Muscle of leg (tissue), 11 donors: Measurements from ENCODE around the gene SLC39A10. TPM values are rescaled to one million over a fixed set of nuclear protein-coding genes. Genes with fewer than 3 reads are reported as not detected.
"Not testable (repeated sequence)": the region's sequence is repeated elsewhere in the genome, so short reads cannot be mapped to it uniquely, and the experiment has no call there.

Experiments
- DNase-seq: peaks from one replicate; pipeline ENCODE4 v3.0.0; 2013
- H3K27ac ChIP-seq: one replicate; pipeline ENCODE4 v1.5.1; 2013; ENCODE audit warnings: mild to moderate bottlenecking, low read length, control low read depth
- H3K27me3 ChIP-seq: one replicate; pipeline ENCODE4 v1.6.1; 2013; ENCODE audit warnings: low read length; ENCODE audit not compliant: control insufficient read depth, insufficient read depth
- H3K36me3 ChIP-seq: one replicate; pipeline ENCODE4 v1.6.1; 2013; ENCODE audit warnings: low read length; ENCODE audit not compliant: control insufficient read depth, insufficient read depth
- H3K4me1 ChIP-seq: one replicate; pipeline ENCODE4 v1.6.1; 2013; ENCODE audit warnings: low read length; ENCODE audit not compliant: control insufficient read depth, insufficient read depth
- H3K4me3 ChIP-seq: one replicate; pipeline ENCODE4 v1.5.1; 2013; ENCODE audit warnings: low read length, control low read depth
- H3K9me3 ChIP-seq: replicated peaks from 2 replicates; pipeline ENCODE4 v1.6.1; 2013; ENCODE audit warnings: low read depth, low read length; ENCODE audit not compliant: control insufficient read depth
- WGBS: methylation state at CpG from one replicate; pipeline ENCODE4 v1.1.5; 2013; ENCODE audit warnings: missing lambda C conversion rate; ENCODE audit not compliant: insufficient coverage; 5-methylcytosine and 5-hydroxymethylcytosine counted together
- polyA plus RNA-seq, 8 donors: library from polyadenylated mRNA; unstranded; fragments of 120-200 nt; gene quantifications; one replicate each; pipeline versions ENCODE4 v1.2.1 to v1.2.3, GENCODE V29; 2013; ENCODE audit warnings: inconsistent platforms in 1 of 8, low replicate concordance in 1 of 8; ENCODE audit not compliant: insufficient read length in 8 of 8, insufficient read depth in 1 of 8
- total RNA-seq: library from RNA; stranded (reverse); fragments of 120-200 nt; gene quantifications from one replicate; pipeline ENCODE4 v1.2.4, GENCODE V29; 2013

SLC39A10 gene
- total and polyA plus RNA-seq, 9 donors, result 16.3 to 26.3 (median 20.0) TPM

GRCh38 chr2:195683174-195683573 is 26.1 kb downstream of the SLC39A10 start:
- H3K36me3 ChIP-seq, result peaks cover 4% of the 10 kb centered on the region
- no peaks in the 10 kb centered on the region for H3K27me3 ChIP-seq
- H3K4me1 ChIP-seq, result no peaks in the 10 kb centered on the region
- H3K4me3 ChIP-seq, result no peak overlapping the region
- no peaks in the 10 kb centered on the region for H3K9me3 ChIP-seq
- no CpG with 5 or more reads among the region's 3 CpGs for WGBS
- no peak overlapping the region for H3K27ac ChIP-seq
- peak; percentile 39 for DNase-seq

DNA sequence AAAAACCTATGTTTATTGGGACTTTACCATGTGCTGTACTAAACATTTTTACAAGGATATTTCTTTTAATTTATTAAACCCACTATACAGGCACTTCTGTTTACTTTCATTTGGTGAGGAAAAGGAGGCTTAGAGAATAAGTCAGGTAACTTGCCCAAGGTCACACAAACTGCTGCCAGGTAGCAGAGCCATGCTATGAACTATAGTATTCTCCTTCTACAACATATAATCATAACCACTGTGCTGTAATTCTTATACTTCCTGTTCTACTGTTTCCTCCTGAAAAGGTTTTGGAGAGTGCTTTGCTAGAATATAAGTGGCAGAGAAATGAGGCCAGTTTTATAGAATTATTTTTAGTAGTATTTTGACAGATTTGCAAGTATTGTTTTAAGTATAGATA is 29.5 kb downstream of the SLC39A10 start:
- H3K36me3 ChIP-seq, result no peaks in the 10 kb centered on the region
- no peaks in the 10 kb centered on the region for H3K9me3 ChIP-seq
- no peak overlapping the region for H3K4me3 ChIP-seq
- H3K4me1 ChIP-seq, result no peaks in the 10 kb centered on the region
- H3K27me3 ChIP-seq, result no peaks in the 10 kb centered on the region
- no peak overlapping the region for H3K27ac ChIP-seq
- no peak for DNase-seq

GRCh38 chr2:195687320-195688086 is 30.5 kb downstream of the SLC39A10 start:
- Histone ChIP-seq H3K36me3 (no peaks in the 10 kb centered on the region), H3K4me3 (no peak overlapping the region), H3K9me3 (no peaks in the 10 kb centered on the region), H3K27me3 (no peaks in the 10 kb centered on the region), H3K27ac (no peak overlapping the region), H3K4me1 (no peaks in the 10 kb centered on the region)
- no CpG with 5 or more reads among the region's 2 CpGs for WGBS
- no peak for DNase-seq

DNA sequence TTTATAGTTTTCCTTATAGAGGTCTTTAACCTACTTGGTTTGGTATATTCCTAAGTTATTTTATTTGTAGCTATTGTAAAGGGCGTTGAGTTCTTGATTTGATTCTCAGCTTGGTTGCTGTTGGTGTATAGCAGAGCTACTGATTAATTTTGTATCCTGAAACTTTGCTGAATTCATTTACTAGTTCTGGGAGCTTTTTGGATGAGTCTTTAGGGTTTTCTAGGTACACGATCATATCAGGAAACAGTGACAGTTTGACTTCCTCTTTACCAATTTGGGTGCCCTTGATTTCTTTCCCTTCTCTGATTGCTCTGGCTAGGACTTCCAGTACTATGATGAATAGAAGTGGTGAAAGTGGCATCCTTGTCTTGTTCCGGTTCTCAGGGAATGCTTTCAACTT is 35.5 kb downstream of the SLC39A10 start:
- not testable (repeated sequence) for H3K4me3 ChIP-seq, H3K4me1 ChIP-seq, H3K36me3 ChIP-seq, H3K27ac ChIP-seq, H3K27me3 ChIP-seq, DNase-seq
- WGBS, result no CpG with 5 or more reads among the region's 3 CpGs
- H3K9me3 ChIP-seq, result peaks cover 12% of the 10 kb centered on the region

DNA sequence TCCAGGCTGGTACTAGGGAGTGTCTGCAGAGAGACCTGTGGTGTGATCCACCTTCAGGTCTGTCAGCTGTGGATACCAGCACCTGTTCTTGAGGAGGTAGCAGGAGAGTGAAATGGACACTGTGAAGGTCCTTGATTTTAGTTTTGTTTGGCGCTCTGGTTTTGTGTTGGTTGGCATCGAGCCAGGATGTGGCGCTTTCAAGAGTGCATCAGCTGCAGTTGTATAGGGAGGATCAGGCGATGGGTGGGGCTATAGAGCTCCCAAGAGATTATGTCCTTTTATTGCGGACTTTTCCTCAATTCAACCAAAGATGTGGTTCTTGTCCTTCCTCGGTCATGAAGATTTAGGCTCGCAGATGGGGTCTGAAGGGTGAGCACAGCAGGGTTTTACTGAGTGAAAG is 37.5 kb downstream of the SLC39A10 start:
- 100% methylated on average over 6 of the region's 7 CpGs for whole genome bisulfite sequencing
- Histone ChIP-seq H3K36me3 (peaks cover 9% of the 10 kb centered on the region), H3K27ac (no peak overlapping the region), H3K4me1 (no peaks in the 10 kb centered on the region), H3K27me3 (no peaks in the 10 kb centered on the region), H3K9me3 (peaks cover 12% of the 10 kb centered on the region), H3K4me3 (no peak overlapping the region)
- no peak for DNase-seq

- Histone ChIP-seq H3K9me3 (peaks cover 17% of the 10 kb centered on the region), H3K4me1 (no peaks in the 10 kb centered on the region), H3K4me3 (no peak overlapping the region), H3K27ac (no peak overlapping the region), H3K27me3 (no peaks in the 10 kb centered on the region), H3K36me3 (peaks cover 9% of the 10 kb centered on the region)
- no peak for DNase-seq
- 87% methylated on average over 7 of the region's 8 CpGs for WGBS
Measured at GRCh38 chr2:195695002-195695631, 38.1 kb downstream of the SLC39A10 start.

GRCh38 chr2:195696012-195696411 is 39.0 kb downstream of the SLC39A10 start:
- Histone ChIP-seq H3K36me3 (peaks cover 9% of the 10 kb centered on the region), H3K4me1 (no peaks in the 10 kb centered on the region), H3K27ac (no peak overlapping the region), H3K9me3 (peaks cover 24% of the 10 kb centered on the region), H3K27me3 (no peaks in the 10 kb centered on the region), H3K4me3 (no peak overlapping the region)
- no peak for DNase-seq
- no CpG with 5 or more reads among the region's 1 CpG for WGBS

GRCh38 chr2:195697681-195698220 is 40.7 kb downstream of the SLC39A10 start:
- WGBS, result no CpG with 5 or more reads among the region's 3 CpGs
- H3K9me3 ChIP-seq, result peaks cover 24% of the 10 kb centered on the region

GRCh38 chr2:195700480-195700879 is 43.5 kb downstream of the SLC39A10 start:
- Histone ChIP-seq H3K4me1 (no peaks in the 10 kb centered on the region), H3K36me3 (peaks cover 1% of the 10 kb centered on the region), H3K27ac (no peak overlapping the region), H3K4me3 (no peak overlapping the region), H3K9me3 (peaks cover 13% of the 10 kb centered on the region), H3K27me3 (no peaks in the 10 kb centered on the region)
- DNase-seq, result no peak
- WGBS, result no CpG with 5 or more reads among the region's 3 CpGs

More at GRCh38 chr2:195697681-195698220, 40.7 kb downstream of the SLC39A10 start:
- Histone ChIP-seq H3K27me3 (no peaks in the 10 kb centered on the region), H3K4me3 (no peak overlapping the region), H3K36me3 (peaks cover 9% of the 10 kb centered on the region), H3K27ac (no peak overlapping the region), H3K4me1 (no peaks in the 10 kb centered on the region)
- DNase-seq, result no peak

DNA sequence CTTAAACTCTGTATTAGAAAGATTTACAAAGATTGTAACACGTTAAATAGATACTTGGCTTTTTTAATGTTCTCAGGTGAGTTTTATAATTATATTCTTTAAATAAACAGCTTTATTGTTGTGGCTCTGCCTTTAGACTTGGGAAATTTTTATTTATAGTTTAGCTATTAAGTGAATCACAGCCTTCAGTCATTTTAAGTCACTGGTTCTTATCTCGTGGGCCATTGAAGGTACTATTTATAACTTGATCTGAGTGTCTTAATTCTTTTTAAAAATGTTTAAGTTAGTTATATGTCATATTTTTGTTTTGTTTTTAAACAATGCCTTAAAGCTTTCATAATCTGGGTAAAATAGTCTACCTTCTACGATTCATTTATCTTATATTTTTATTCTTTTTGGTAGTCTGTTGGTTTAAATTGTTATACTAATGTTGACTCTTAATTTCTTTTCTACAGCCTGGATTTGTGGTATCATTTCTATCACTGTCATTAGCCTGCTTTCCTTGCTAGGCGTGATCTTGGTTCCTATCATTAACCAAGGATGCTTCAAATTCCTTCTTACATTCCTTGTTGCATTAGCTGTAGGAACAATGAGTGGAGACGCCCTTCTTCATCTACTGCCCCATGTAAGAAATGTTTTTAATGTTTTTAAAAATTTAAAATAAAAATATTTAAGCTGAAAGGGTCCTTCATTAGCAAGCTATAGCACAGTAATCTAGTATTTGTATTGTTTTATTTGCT is 49.3 kb downstream of the SLC39A10 start:
- Histone ChIP-seq H3K36me3 (peaks cover 6% of the 10 kb centered on the region), H3K4me1 (no peaks in the 10 kb centered on the region), H3K27me3 (no peaks in the 10 kb centered on the region), H3K27ac (no peak overlapping the region), H3K4me3 (no peak overlapping the region), H3K9me3 (no peaks in the 10 kb centered on the region)
- DNase-seq, result no peak
- WGBS, result no CpG with 5 or more reads among the region's 5 CpGs
